HL-60 (cell line): ENCODE data around the gene PIP5KL1.

Experiments
- GABPA ChIP-seq: IDR thresholded peaks from 2 replicates; pipeline ENCODE4 v1.6.1; 2012; ENCODE audit warnings: low read depth
- TF ChIP-seq, protein P1 (sequence below): IDR thresholded peaks from one replicate; pipeline ENCODE4 v1.5.1; 2011; ENCODE audit warnings: low read length, control low read depth, inconsistent platforms; ENCODE audit not compliant: insufficient read depth

DNA sequence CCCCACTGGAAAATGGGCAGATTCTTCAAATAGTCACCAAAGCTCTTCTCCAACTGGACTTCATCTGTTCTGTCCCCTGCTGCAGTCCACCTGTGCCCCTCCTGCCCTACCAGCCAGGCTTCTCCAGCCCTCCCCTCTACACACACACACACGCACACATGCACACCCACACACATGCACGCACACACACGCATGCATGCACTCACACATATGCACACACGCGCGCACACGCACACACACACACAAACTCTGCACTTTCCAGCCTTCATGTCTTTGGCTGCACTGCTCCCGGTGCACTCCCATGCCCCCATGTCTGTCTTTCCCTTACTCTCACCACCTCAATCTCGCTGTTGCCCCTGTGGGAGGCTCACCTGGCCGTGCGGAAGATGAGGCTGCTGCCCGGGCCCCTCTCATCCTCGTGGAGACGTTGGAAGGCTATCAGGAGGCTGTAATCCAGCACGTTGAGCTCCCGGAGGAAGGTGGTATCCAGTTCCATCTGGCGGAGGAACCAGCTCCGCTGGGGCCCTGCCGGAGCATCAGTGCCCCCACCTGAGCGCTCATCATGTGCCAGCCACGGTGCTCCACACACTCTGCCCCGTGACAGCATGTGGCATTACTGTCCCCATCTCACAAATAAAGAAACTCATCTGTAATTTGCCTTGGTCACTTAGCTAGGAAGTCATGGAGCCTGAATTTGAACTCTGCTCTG is 5.7 kb downstream of the PIP5KL1 start:
- TF ChIP-seq, protein P1, sequence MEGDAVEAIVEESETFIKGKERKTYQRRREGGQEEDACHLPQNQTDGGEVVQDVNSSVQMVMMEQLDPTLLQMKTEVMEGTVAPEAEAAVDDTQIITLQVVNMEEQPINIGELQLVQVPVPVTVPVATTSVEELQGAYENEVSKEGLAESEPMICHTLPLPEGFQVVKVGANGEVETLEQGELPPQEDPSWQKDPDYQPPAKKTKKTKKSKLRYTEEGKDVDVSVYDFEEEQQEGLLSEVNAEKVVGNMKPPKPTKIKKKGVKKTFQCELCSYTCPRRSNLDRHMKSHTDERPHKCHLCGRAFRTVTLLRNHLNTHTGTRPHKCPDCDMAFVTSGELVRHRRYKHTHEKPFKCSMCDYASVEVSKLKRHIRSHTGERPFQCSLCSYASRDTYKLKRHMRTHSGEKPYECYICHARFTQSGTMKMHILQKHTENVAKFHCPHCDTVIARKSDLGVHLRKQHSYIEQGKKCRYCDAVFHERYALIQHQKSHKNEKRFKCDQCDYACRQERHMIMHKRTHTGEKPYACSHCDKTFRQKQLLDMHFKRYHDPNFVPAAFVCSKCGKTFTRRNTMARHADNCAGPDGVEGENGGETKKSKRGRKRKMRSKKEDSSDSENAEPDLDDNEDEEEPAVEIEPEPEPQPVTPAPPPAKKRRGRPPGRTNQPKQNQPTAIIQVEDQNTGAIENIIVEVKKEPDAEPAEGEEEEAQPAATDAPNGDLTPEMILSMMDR: no peak
- TF ChIP-seq GABPA: no peak
